ENCODE measurements around the gene ERGIC1.

GRCh38 chr5:172878933-172879752 lies 45.1 kb downstream of the ERGIC1 start:
- TF ChIP-seq CTCF (conservative IDR thresholded peaks at IDR 0.05; ENCODE audit: low read length) (no peak), EZH2phosphoT487 (IDR thresholded peaks at IDR 0.05; ENCODE audit: borderline replicate concordance) (no peak)
